Kidney (tissue), 14 donors: Measurements from ENCODE around the gene PPP5C. TPM values are rescaled to one million over a fixed set of nuclear protein-coding genes. Genes with fewer than 3 reads are reported as not detected.

Experiments used
- DNase-seq, 5 donors: peaks; one replicate each; pipeline ENCODE4 v3.0.0-alpha.2; 2013 to 2020
- FAIRE-seq: peaks from 2 replicates; lab custom pipeline; 2012; peaks lifted over from hg19 to GRCh38; lab: Jason Lieb, UNC
- H3K27ac ChIP-seq, 2 donors: one replicate each; pipeline ENCODE4 v1.7.0; 2013; ENCODE audit warnings: low read depth in 2 of 2, low read length in 2 of 2, inconsistent platforms in 1 of 2
- H3K27me3 ChIP-seq: one replicate; pipeline ENCODE4 v1.7.1; 2013; ENCODE audit warnings: low read length, inconsistent platforms; ENCODE audit not compliant: control insufficient read depth, insufficient read depth
- H3K36me3 ChIP-seq, 3 donors: one replicate each; pipeline versions ENCODE4 v1.7.0 to v1.7.1; 2013; ENCODE audit warnings: low read length in 3 of 3, control low read depth in 1 of 3, inconsistent platforms in 1 of 3; ENCODE audit not compliant: insufficient read depth in 3 of 3, control insufficient read depth in 2 of 3
- H3K4me1 ChIP-seq, 3 donors: one replicate each; pipeline versions ENCODE4 v1.7.0 to v1.7.1; 2013; ENCODE audit warnings: low read length in 3 of 3, inconsistent platforms in 1 of 3, low read depth in 1 of 3; ENCODE audit not compliant: control insufficient read depth in 2 of 3, insufficient read depth in 2 of 3
- H3K4me3 ChIP-seq, 3 donors: one replicate each; pipeline versions ENCODE4 v1.7.0 to v1.8.1; 2013; ENCODE audit warnings: low read length in 3 of 3, control low read depth in 1 of 3, inconsistent platforms in 1 of 3
- H3K9ac ChIP-seq, 3 donors: one replicate each; pipeline versions ENCODE4 v1.7.0 to v1.7.1; 2013; ENCODE audit warnings: low read length in 3 of 3, control low read depth in 1 of 3, inconsistent platforms in 1 of 3
- H3K9me3 ChIP-seq, 3 donors: one replicate each; pipeline versions ENCODE4 v1.7.0 to v1.7.1; 2013; ENCODE audit warnings: low read length in 3 of 3, control low read depth in 1 of 3, inconsistent platforms in 1 of 3; ENCODE audit not compliant: control insufficient read depth in 2 of 3, insufficient read depth in 1 of 3
- intact Hi-C: fragments of 100-400 bp; cut with DNase I; formaldehyde crosslinking; loops from one replicate; pipeline ENCODE4 v1.11.1; 2022
- polyA plus RNA-seq: library from polyadenylated mRNA; stranded (reverse); fragments of 350-450 nt; fragmentation: Illumina TruSeq; extraction: RNeasy Lipid Tissue Mini Kit (QIAGEN cat#74804); gene quantifications from one replicate; pipeline ENCODE4 v1.2.3, GENCODE V29; 2014; ENCODE audit warnings: low read depth, low replicate concordance; ENCODE audit not compliant: insufficient read depth
- total RNA-seq: library from RNA; stranded (reverse); fragmentation: NEBNext Ultra II Directional; extraction: Animal tissue kit (Norgen Biotek cat#: 25700); gene quantifications from one replicate; pipeline ENCODE4 v1.2.1, GENCODE V29; 2021
- TF ChIP-seq, protein P1 (sequence below): IDR thresholded peaks from 3 replicates; pipeline ENCODE4 v1.5.1; 2012; ENCODE audit warnings: mild to moderate bottlenecking, moderate library complexity, borderline replicate concordance; ENCODE audit not compliant: insufficient read depth; ENCODE audit errors: extremely low read depth
- donor health status: control.
- donor health status: control.
- donor health status: control.
- donor health status: control.
- donor health status: control.
- donor health status: DM: yes; HTN: yes; CAD: no.
- donor health status: Normal renal cell carcinoma (clear cell type).

The PPP5C gene
- total and polyA plus RNA-seq, 2 donors from 2014 or later = 54.3 to 63.7 TPM

DNA sequence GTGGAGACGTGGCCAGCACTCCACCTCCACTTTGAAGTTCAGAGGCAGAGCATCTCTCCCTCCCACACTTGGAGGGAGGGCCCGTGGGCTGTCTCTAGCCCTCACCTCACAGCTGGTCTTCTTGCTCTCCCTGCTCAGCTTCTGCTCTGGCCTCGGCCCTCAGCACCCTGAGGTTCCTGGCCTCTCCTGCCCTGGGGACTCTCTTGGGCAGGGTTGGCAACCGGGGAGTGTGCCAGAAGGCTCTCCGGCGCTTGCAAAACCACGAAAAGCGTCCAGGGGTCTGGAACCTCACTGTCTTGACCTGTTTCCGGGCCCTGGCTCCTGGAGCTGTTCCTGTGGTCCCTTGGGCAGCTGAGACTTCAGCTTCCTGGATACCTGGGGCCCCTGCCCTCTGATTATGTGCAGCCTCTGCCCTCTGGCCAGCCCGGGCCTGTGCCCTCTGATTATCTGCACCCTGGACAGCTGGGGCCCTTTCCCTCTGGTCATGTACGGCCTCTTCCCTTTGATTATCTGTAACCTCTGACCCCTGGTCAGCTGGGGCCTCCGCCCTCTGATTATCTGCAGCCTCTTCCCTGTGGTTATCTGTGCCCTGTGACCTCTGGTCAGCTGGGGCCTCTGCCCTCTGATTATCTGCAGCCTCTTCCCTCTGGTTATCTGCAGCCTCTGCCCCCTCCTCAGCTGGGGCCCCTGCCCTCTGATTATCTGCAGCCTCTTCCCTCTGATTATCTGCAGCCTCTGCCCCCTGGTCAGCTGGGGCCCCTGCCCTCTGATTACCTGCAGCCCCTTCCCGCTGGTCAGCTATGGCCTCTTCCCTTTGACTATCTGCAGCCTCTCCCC lies 64.4 kb downstream of the PPP5C start:
- Histone ChIP-seq H3K4me3 (peak overlapping the region; percentile 41 to 82 (median 82)), H3K4me1 (peaks cover 0 to 18% (median 5%) of the 10 kb centered on the region in 3 donors), H3K9me3 (no peaks in the 10 kb centered on the region), H3K27ac (no peak overlapping the region), H3K27me3 (no peaks in the 10 kb centered on the region), H3K9ac (peak overlapping the region in 2 of 3 donors; percentile 39 to 55), H3K36me3 (no peaks in the 10 kb centered on the region)
- FAIRE-seq (no peak), DNase-seq (peak in 2 of 5 donors; percentile 48 to 64)
- TF ChIP-seq, protein P1, sequence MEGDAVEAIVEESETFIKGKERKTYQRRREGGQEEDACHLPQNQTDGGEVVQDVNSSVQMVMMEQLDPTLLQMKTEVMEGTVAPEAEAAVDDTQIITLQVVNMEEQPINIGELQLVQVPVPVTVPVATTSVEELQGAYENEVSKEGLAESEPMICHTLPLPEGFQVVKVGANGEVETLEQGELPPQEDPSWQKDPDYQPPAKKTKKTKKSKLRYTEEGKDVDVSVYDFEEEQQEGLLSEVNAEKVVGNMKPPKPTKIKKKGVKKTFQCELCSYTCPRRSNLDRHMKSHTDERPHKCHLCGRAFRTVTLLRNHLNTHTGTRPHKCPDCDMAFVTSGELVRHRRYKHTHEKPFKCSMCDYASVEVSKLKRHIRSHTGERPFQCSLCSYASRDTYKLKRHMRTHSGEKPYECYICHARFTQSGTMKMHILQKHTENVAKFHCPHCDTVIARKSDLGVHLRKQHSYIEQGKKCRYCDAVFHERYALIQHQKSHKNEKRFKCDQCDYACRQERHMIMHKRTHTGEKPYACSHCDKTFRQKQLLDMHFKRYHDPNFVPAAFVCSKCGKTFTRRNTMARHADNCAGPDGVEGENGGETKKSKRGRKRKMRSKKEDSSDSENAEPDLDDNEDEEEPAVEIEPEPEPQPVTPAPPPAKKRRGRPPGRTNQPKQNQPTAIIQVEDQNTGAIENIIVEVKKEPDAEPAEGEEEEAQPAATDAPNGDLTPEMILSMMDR = no peak
- intact Hi-C loops = no loop called here

DNA sequence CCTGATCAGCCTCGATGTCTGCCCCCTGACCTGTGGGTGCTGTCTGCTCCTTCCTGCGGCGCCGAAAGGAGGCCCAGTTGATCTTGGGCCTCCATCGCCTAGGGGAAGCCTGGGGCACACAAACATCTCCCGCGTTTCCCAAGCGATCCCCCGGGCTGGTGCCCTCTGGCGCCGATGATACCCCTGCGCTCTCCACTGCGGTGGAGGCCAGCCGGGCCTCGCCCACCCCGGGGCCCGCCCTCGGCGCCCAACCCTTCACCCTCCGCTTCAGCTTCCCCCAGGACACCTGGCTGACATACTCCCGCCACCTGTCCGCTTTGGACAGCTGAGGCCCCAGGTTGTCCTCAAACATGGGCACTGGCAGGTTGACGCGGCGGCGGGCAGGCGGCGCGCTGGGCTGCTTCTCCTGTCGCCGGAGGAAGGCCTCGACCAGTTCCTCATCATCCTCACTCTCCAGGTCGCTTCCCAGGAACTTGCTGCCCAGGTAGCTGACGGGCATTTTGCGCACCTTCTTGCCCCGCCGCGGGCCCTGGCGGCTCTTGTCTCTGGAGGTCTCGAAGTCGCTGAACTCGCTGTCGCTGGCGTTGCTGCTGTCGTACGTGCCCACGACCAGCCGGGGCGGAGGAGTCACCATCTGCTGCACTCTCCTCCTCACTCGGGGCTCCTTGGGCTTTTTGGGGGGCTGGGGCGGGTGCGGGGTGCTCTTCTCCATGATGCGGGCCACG lies 65.2 kb downstream of the PPP5C start:
- Histone ChIP-seq H3K27ac (no peak overlapping the region), H3K27me3 (no peaks in the 10 kb centered on the region), H3K9me3 (no peaks in the 10 kb centered on the region), H3K36me3 (no peaks in the 10 kb centered on the region), H3K9ac (peak overlapping the region in 2 of 3 donors; percentile 39 to 78), H3K4me3 (peak overlapping the region; percentile 72 to 82 (median 82)), H3K4me1 (peaks cover 0 to 18% (median 5%) of the 10 kb centered on the region in 3 donors)
- TF ChIP-seq, protein P1 = no peak
- intact Hi-C loops = no loop called here
- no peak for FAIRE-seq
- peak in 2 of 5 donors; percentile 72 to 74 for DNase-seq

DNA sequence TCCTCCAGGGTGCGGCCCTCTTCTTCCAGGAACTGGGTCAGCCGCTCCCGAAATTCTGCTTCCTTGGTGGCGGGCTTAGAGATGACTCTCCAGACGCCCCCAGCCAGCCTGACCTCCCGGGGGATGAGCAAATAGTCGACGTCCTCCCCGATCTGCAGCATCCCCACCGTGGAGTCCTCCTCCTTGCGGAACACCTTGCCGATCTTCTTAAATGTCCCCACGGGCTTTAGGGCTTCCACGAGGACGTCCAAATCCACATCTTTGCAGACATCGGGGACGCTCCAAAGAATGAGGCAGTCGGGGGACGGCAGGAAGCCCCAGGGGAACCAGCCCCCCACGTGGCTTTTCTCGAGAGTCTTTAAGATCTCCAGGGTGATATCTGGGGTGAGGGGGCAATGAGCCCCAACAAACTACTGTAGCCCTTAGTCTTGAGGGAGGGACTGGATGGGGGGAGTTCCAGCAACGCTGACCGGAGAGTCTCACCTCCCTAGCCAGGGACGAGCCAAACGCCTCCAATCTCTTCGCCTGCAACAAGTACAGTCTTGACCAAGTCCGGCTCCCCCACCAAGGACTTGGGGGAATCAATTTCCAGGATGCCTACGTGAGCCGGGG lies 65.9 kb downstream of the PPP5C start:
- H3K27me3 ChIP-seq = no peaks in the 10 kb centered on the region
- H3K4me3 ChIP-seq = peak overlapping the region; percentile 72 to 82 (median 82)
- intact Hi-C loops = no loop called here
- H3K9ac ChIP-seq = peak overlapping the region; percentile 73 to 84 (median 78)
- TF ChIP-seq, protein P1 = no peak
- no peaks in the 10 kb centered on the region for H3K36me3 ChIP-seq
- FAIRE-seq = no peak
- H3K9me3 ChIP-seq = no peaks in the 10 kb centered on the region
- peaks cover 0 to 18% (median 5%) of the 10 kb centered on the region in 3 donors for H3K4me1 ChIP-seq
- DNase-seq = peak in 2 of 5 donors; percentile 48 to 69
- peak overlapping the region; percentile 82 to 84 for H3K27ac ChIP-seq
